H1 (cell line): ENCODE measurements around the gene FAM228B. TPM values are rescaled to one million over a fixed set of nuclear protein-coding genes. Genes with fewer than 3 reads are reported as not detected.

Source experiments
- ASH2L ChIP-seq: fragments of 200-600, 300-600 bp; sonication (generic); IDR thresholded peaks from one replicate; pipeline ENCODE4 v1.7.1; 2017; ENCODE audit warnings: low read length
- BACH1 ChIP-seq: IDR thresholded peaks from 2 replicates; pipeline ENCODE4 v1.6.1; 2012; ENCODE audit warnings: low read length, improper control_type of control experiment
- CREB1 ChIP-seq: IDR thresholded peaks from 2 replicates; pipeline ENCODE4 v1.6.1; 2012; ENCODE audit warnings: inconsistent platforms
- CTBP2 ChIP-seq: IDR thresholded peaks from 2 replicates; pipeline ENCODE4 v1.7.0; 2011; ENCODE audit warnings: borderline replicate concordance, mild to moderate bottlenecking, moderate library complexity, mixed read lengths, low read length; ENCODE audit not compliant: insufficient read depth, insufficient read length
- EGR1 ChIP-seq: IDR thresholded peaks from 2 replicates; pipeline ENCODE4 v1.6.1; 2011; ENCODE audit warnings: low read depth, low read length, borderline replicate concordance
- GABPA ChIP-seq: IDR thresholded peaks from 2 replicates; pipeline ENCODE4 v1.6.1; 2011; ENCODE audit warnings: mild to moderate bottlenecking, low read length, moderate library complexity, borderline replicate concordance; ENCODE audit not compliant: insufficient read depth
- HDAC2 ChIP-seq, 2 experiments: fragments of 300-600 bp in 1 of 2; sonication (generic) in 1 of 2; IDR thresholded peaks; 2 replicates each; pipeline ENCODE4 v1.6.1; 2011 to 2012; ENCODE audit warnings: low read depth in 2 of 2, low read length in 2 of 2, mild to moderate bottlenecking in 2 of 2, moderate library complexity in 2 of 2, borderline replicate concordance in 1 of 2, inconsistent platforms in 1 of 2
- JUN ChIP-seq: IDR thresholded peaks from 2 replicates; pipeline ENCODE4 v1.6.1; 2011; ENCODE audit warnings: low read depth, mild to moderate bottlenecking, improper control_type of control experiment, low read length
- KDM4A ChIP-seq: IDR thresholded peaks from one replicate; pipeline ENCODE4 v1.7.1; 2012; ENCODE audit warnings: low read depth, mild to moderate bottlenecking, moderate library complexity, low read length, inconsistent platforms; ENCODE audit not compliant: severe bottlenecking
- KDM5A ChIP-seq: fragments of 200-600 bp; IDR thresholded peaks from 2 replicates; pipeline ENCODE4 v1.7.1; 2012; ENCODE audit warnings: mild to moderate bottlenecking, low read length, inconsistent platforms, mixed read lengths
- NANOG ChIP-seq: IDR thresholded peaks from 2 replicates; pipeline ENCODE4 v1.6.1; 2011; ENCODE audit warnings: low read length, low read depth, mild to moderate bottlenecking, inconsistent platforms; ENCODE audit not compliant: insufficient read depth, poor library complexity, severe bottlenecking
- POLR2A ChIP-seq, 2 experiments: IDR thresholded peaks; 1 replicate in 1 of 2; 2 replicates in 1 of 2; pipeline ENCODE4 v1.6.1; 2011; ENCODE audit warnings: low read depth in 2 of 2, low read length in 2 of 2, mild to moderate bottlenecking in 2 of 2; ENCODE audit errors: control extremely low read depth in 1 of 2
- RAD21 ChIP-seq, 2 experiments: IDR thresholded peaks in 1 of 2; conservative IDR thresholded peaks in 1 of 2; 2 replicates each; pipeline ENCODE4 v1.6.1; 2011; ENCODE audit warnings: low read depth in 2 of 2, low read length in 2 of 2, improper control_type of control experiment in 1 of 2, inconsistent platforms in 1 of 2, mild to moderate bottlenecking in 1 of 2, moderate library complexity in 1 of 2
- SP1 ChIP-seq: IDR thresholded peaks from 2 replicates; pipeline ENCODE4 v1.6.1; 2011; ENCODE audit warnings: low read depth, low read length
- SP4 ChIP-seq: IDR thresholded peaks from 2 replicates; pipeline ENCODE4 v1.6.1; 2012; ENCODE audit warnings: low read length, inconsistent platforms
- SUZ12 ChIP-seq: fragments of 200-600 bp; sonication (generic); IDR thresholded peaks from 2 replicates; pipeline ENCODE4 v1.6.1; 2012; ENCODE audit warnings: mild to moderate bottlenecking, inconsistent platforms, low read length, moderate library complexity, mixed read lengths
- TAF7 ChIP-seq: optimal IDR thresholded peaks from 2 replicates; pipeline ENCODE3; 2011; ENCODE audit warnings: low read depth, mild to moderate bottlenecking, inconsistent platforms, low read length, moderate library complexity, borderline replicate concordance
- TCF12 ChIP-seq: IDR thresholded peaks from 2 replicates; pipeline ENCODE4 v1.6.1; 2011; ENCODE audit warnings: low read depth, mild to moderate bottlenecking, low read length
- YY1 ChIP-seq: IDR thresholded peaks from 2 replicates; pipeline ENCODE4 v1.6.1; 2011; ENCODE audit warnings: low read depth, mild to moderate bottlenecking, low read length
- polyA plus RNA-seq, 7 experiments: library from polyadenylated mRNA; depleted of rRNA in 3 of 7; stranded (reverse) in 5 of 7; unstranded in 2 of 7; fragments of >200 nt in 5 of 7; fragments of 200-250 nt in 2 of 7; gene quantifications; 1 replicate in 5 of 7; 2 replicates in 1 of 7; 4 replicates in 1 of 7; pipeline versions ENCODE4 v1.2.1 to v1.2.3, GENCODE V29; 2011 to 2013; ENCODE audit warnings: missing spikeins in 2 of 7, mixed read lengths in 2 of 7
- total RNA-seq: library from RNA; stranded (reverse); fragmentation: NEBNext Ultra II Directional; extraction: Animal tissue kit (Norgen Biotek cat#: 25700); gene quantifications from 2 replicates; pipeline ENCODE4 v1.2.1, GENCODE V29; 2021
- TF ChIP-seq, protein P1 (sequence below), 3 experiments: IDR thresholded peaks; 1 replicate in 2 of 3; 2 replicates in 1 of 3; pipeline versions ENCODE4 v1.5.1 to v1.6.1; 2011; ENCODE audit warnings: low read length in 3 of 3, mild to moderate bottlenecking in 3 of 3, inconsistent platforms in 2 of 3, low read depth in 1 of 3, moderate library complexity in 1 of 3; ENCODE audit not compliant: insufficient read depth in 1 of 3; ENCODE audit errors: control extremely low read depth in 1 of 3

FAM228B gene
- total and polyA plus RNA-seq, 2 of the 8 experiments (the other 6 are each of a cell fraction or from before 2014, with no cell fraction given): 1.4 to 3.2 TPM

- TF ChIP-seq CREB1 (peak; percentile 97), RAD21 (IDR thresholded peaks at IDR 0.05 in 1 of 2, conservative IDR thresholded peaks at IDR 0.05 in 1 of 2; ENCODE audit: low read depth in 2 of 2, low read length in 2 of 2) (peak in 1 of 2 experiments; percentile 17; a peak in 2 of 4 replicates), TAF7 (peak; percentile 73), KDM4A (peak; percentile 55), POLR2A (IDR thresholded peaks at IDR 0.05; ENCODE audit: control extremely low read depth in 1 of 2, low read depth in 2 of 2, low read length in 2 of 2) (peak in 1 of 2 experiments; percentile 89; a peak in 2 of 3 replicates), YY1 (peak; percentile 84), SP4 (peak; percentile 95), KDM5A (peak; percentile 63; the same call in 1 of the 2 replicates), GABPA (peak; percentile 98), SP1 (peak; percentile 87), ASH2L (peak; percentile 96), NANOG (peak; percentile 48), BACH1 (0 out of 2 replicates have a peak, but pooled peaks have one; percentile 12), SUZ12 (no peak), CTBP2 (no peak), TCF12 (no peak), HDAC2 (IDR thresholded peaks at IDR 0.05; ENCODE audit: borderline replicate concordance in 1 of 2, low read depth in 2 of 2, low read length in 2 of 2) (peak; percentile 16 to 85; a peak in 1 of 4 replicates), JUN (peak; percentile 62; the same call in 1 of the 2 replicates), EGR1 (0 out of 2 replicates have a peak, but pooled peaks have one; percentile 58)
- TF ChIP-seq, protein P1, sequence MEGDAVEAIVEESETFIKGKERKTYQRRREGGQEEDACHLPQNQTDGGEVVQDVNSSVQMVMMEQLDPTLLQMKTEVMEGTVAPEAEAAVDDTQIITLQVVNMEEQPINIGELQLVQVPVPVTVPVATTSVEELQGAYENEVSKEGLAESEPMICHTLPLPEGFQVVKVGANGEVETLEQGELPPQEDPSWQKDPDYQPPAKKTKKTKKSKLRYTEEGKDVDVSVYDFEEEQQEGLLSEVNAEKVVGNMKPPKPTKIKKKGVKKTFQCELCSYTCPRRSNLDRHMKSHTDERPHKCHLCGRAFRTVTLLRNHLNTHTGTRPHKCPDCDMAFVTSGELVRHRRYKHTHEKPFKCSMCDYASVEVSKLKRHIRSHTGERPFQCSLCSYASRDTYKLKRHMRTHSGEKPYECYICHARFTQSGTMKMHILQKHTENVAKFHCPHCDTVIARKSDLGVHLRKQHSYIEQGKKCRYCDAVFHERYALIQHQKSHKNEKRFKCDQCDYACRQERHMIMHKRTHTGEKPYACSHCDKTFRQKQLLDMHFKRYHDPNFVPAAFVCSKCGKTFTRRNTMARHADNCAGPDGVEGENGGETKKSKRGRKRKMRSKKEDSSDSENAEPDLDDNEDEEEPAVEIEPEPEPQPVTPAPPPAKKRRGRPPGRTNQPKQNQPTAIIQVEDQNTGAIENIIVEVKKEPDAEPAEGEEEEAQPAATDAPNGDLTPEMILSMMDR (IDR thresholded peaks at IDR 0.05; ENCODE audit: control extremely low read depth in 1 of 3, insufficient read depth in 1 of 3, low read depth in 1 of 3, low read length in 3 of 3): no peak
These were observed 47.1 kb upstream of the FAM228B start, which contains the start of gene SF3B6 (continued) for GRCh38 chr2:24075915-24076848.
